Stimulated activated CD8-positive, alpha-beta memory T cell treated with anti-CD3 and anti-CD28 coated beads, Interleukin-2, amount 100 ng/mL, for 48 hours (primary cell): ENCODE measurements around the gene CSRNP3.
"Not testable (repeated sequence)": the region's sequence is repeated elsewhere in the genome, so short reads cannot be mapped to it uniquely, and the experiment has no call there.

Source experiments
- DNase-seq, 2 donors: peaks; one replicate each; pipeline ENCODE4 v3.0.0-alpha.2; 2020; ENCODE audit warnings: low read depth in 2 of 2

Gene CSRNP3

DNA sequence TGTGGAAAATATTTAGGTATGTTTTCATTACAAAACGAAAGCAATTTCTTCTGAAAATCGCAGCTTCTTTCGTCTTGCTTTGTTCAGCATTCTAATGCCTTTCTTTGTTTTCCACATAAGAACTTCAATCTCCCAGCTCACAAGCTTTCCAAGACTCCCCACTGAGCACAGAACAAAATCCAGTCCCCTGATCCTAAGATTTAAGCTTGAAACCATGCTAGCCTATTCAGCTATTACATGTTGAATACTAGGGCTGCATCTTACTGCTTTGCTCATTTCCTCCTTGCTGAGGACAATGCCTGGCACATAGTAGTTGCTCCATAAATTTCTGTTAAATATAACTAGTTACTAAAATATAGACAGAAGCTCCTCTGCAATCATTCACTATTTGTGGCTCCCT is 163.9 kb downstream of the CSRNP3 start:
- no peak for DNase-seq

DNA sequence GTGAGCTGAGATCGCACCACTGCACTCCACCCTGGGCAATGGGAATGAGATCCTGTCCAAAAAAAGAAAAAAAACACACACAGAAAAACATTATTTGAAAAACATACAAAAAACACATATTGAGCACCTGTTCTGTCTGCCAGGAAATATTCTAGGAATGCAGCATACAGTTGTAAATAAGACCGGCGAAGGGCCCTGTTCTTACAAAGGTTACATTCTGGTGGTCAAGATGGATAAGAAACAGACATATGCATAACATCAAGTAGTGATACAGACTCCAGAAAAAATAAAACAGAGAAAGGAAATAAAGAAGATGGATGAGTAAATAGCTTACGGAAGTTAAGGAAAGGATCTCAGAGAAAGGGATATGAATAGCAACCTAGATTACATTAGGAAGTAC is 164.8 kb downstream of the CSRNP3 start:
- no peak for DNase-seq

- no peak for DNase-seq
These were observed 165.4 kb downstream of the CSRNP3 start for GRCh38 chr2:165634855-165635254.

DNA sequence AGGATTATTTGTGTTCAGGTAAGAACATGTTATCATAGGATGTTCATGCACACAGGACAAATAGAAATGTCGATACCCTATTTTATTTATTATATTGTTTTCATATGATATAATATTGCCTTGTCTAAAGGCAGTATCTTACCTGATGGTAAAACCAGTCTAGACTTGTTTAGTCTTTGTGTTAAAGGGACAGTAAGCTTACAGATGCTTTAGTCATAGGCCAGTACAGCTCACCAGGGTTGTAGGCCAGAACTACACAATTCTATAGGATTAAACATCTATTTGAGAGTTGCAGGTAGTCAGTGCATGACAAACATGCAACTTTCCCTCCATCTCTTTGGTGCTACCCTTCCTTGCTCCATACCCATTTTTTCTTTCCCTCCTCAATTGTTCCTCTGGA is 166.0 kb downstream of the CSRNP3 start:
- no peak for DNase-seq

DNA sequence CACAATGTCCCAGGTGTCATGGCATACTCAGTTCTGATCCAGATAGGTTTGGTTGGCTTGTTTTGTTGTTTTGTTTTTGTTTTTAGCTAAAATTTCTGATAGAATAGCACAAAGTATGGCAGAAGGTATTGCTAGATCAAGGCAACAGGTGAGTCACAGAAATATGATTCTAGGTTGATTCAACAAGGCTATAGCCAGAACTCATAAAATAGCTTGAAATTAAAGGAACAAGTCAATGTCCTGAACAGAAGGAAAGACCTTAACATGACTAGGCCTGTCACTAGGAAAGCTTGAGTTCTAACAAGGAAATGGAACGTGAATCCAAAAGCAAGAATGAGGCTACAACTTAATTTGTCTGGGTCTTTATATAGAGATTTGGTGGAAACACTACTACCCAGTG is 167.5 kb downstream of the CSRNP3 start:
- no peak for DNase-seq

DNA sequence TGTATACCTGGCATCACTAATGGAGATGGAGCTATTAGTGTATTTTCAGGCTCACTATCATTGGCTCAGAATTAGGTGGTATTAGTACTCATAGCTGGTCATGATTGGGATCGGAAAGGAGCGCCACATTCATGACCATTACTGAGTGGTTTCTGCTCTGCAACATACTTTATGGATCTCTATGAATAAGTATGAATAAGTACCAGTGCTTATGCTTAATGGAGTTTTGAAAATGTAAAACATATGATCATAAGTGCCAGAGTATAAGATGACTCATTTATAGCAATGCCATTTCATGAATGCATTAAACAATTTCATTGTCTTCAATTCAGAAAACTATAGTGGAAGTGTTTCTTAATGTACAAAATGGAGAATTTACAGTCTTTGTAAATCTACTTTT is 167.9 kb downstream of the CSRNP3 start:
- no peak for DNase-seq

- no peak for DNase-seq
These were observed 170.0 kb downstream of the CSRNP3 start for GRCh38 chr2:165639504-165639903.

DNA sequence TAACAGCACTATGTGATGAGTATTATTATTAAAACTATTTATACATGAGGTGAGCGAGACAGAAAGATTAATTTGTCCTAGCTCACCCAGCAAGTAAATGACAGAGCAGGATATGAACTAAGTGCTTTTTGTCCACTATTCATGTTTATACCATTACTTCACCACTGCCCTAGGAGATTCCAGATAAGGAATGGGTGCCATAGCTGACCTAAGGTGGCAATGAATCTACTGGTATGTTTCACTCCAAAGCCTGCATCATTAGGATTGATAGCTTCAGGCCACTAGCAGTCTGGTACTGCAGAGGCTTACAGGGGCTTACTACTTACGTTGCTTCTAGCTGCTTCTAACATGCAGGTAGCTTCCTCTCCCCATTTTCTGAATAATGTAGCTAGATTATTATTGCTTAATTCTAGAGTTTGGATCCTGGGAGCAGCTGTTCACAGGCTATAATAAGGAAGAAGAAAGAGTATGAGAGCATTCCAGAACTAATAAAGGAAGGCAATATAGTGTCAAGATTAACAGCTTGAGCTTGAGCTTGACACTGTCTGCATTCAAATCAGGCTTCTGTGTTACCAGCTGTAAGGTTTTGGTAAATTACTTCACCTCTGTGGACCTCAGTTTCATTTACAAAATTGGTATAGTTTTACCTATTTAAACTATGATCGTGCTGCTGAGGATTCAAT is 170.9 kb downstream of the CSRNP3 start:
- DNase-seq: no peak

- DNase-seq: no peak
These were observed 176.7 kb downstream of the CSRNP3 start for GRCh38 chr2:165645930-165646831.

GRCh38 chr2:165647409-165647808 is 177.9 kb downstream of the CSRNP3 start:
- no peak for DNase-seq

DNA sequence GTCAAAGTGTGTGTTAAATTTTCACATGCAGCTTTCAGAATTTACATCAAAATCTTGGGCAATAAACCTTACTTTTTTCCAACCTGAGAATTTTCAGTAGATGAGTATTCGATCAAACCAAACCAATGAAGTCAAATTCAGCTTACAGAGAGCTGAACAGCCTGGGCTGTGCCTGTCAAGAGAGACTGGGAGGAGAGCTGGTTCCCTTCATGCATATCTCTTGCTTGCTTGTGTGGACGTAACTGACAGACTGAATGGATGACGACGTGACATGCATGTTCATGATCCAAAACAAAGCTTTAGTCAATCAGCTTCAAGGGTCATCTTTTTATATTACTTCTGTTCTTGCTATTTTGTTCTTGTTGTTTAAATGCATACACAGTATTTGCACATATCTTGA is 179.3 kb downstream of the CSRNP3 start:
- no peak for DNase-seq

DNA sequence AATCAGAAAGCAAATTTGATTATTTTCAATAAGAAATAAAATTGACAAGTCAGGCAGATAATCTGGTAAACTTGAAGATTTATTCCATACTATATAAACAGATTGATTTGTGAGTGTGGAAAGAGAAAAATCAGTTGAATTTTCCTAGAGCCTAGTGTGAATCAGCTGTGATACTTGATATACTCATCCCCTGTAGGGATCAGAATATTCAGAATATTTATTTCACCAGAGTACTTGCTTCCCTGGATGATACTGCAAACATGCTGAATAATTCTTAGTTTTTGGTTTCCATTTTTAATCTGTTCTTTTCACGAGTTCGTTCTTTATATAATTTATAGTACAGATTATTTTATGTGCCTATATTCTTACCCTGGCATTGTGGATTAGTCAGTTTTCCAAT is 181.7 kb downstream of the CSRNP3 start:
- no peak for DNase-seq

GRCh38 chr2:165655661-165656060 is 186.2 kb downstream of the CSRNP3 start:
- DNase-seq: no peak

DNA sequence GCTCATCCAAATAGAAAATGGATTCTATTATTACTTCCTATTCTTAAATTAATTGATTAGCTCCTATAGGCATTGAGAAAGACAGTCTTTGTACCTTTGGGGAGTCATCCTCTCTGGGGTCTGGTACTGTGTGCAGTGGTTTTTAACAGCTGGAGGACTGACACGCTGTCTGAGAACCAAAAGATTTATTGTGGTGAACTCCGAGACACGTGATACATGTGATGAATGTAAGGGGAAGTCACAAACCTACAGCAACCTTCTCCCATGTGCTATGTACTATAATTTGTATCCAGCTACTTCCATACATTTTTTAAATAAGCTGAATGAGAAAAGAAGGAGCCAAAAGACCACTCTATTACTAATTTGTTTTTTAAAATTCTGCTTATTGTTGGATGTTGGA is 190.9 kb downstream of the CSRNP3 start:
- DNase-seq: no peak

DNA sequence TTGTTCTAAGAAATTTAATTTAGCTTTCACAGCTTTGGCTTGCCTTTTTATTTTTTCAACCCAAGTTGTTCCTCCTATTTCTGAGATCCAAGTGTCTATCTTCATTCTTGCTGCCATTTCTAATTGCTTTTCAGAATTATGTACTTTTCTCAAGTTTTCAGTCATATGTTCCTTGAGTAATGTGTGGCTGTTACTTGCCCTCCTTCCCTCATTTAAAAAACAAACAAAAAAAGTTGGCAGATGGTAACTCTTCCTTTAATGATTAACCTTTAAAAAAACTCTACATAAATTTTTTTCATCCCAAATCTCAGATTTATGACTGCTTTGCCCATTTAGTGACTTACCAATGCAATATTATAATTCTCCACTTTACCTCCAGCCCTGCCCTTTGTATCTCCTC is 193.2 kb downstream of the CSRNP3 start:
- DNase-seq: no peak

DNA sequence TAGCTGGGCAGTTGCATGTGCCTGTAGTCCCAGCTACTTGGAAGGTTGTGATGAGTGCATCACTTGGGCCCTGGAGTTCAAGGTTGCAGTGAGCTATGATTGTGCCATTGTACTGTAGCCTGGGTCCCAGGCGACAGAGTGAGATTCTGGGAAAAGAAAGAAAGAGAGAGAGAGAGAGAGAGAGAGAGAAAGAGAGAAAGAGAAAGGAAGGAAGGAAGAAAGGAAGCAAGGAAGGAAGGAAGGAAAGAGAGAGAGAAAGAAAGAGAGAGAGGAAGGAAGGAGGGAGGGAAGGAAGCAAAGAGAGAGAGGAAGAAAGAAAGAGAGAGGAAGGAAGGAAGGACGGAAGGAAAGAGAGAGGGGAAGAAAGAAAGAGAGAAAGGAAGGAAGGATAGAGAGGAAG is 196.1 kb downstream of the CSRNP3 start:
- no peak for DNase-seq

- not testable (repeated sequence) for DNase-seq
These were observed 196.6 kb downstream of the CSRNP3 start for GRCh38 chr2:165666073-165666472.

- DNase-seq: no peak
These were observed 197.1 kb downstream of the CSRNP3 start for GRCh38 chr2:165666605-165667004.

DNA sequence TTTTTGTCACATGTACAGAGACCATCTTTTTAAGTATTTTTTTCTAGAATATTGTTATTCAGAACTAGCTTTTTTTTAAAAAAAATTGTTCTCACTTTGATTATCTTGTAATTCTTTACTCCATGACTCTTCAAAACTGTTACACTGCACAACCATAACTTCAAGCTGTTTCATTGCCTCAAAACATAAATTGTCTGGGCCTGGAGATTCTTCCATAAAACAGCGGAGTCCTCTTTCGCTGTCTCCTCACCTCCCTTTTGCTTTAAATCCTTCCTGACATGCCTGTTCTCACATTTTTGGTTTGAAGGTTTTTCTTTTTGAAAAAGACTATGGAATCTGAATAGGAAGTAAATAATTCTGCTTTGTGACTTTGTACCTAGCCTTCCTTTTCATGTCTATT is 197.9 kb downstream of the CSRNP3 start:
- no peak for DNase-seq

- no peak for DNase-seq
These were observed 205.3 kb downstream of the CSRNP3 start for GRCh38 chr2:165674780-165675179.

- DNase-seq: no peak
These were observed 206.1 kb downstream of the CSRNP3 start for GRCh38 chr2:165675551-165675968.

DNA sequence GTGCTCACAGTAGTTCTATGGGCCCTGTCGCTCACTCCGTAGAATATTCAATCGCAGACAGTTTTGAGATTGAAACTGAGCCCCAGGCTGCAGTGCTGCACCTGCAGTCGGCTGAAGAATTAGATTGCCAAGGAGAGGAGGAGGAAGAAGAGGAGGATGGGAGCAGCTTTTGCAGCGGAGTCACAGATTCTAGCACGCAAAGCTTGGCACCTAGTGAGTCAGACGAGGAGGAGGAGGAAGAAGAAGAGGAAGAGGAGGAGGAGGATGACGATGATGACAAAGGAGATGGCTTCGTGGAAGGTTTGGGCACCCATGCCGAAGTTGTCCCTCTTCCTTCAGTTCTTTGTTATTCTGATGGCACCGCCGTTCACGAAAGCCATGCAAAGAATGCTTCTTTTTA is 209.4 kb downstream of the CSRNP3 start:
- no peak for DNase-seq

DNA sequence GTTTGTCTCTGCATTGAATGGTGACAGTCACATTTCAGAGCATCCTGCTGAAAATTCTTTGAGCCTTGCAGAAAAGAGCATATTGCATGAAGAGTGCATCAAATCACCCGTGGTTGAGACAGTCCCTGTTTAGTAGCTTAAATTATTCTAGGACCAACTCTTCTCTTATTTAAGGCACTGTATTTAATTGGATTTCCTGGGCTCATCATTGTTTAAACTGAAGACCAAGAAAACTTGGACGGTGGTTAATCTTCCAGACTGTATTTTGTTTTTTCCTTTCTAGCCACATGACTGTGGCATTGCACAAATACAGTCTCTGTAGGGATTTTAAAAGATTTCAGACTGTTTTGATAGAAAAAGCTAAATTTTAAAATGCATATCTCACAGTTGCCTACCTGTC is 210.1 kb downstream of the CSRNP3 start:
- no peak for DNase-seq
